Left ventricle myocardium inferior (tissue), 1 donor: ENCODE data around the gene TENM3. TPM values are rescaled to one million over a fixed set of nuclear protein-coding genes. Genes with fewer than 3 reads are reported as not detected.

ENCODE experiments used
- DNase-seq: peaks from one replicate; pipeline ENCODE4 v3.0.0-alpha.2; 2020
- H3K27ac ChIP-seq: fragments of 200-600 bp; replicated peaks from 2 replicates; pipeline ENCODE4 v1.8.0; 2021
- H3K27me3 ChIP-seq: fragments of 200-600 bp; 2 replicates; pipeline ENCODE4 v1.8.0; 2021; ENCODE audit warnings: low read depth
- H3K36me3 ChIP-seq: fragments of 200-600 bp; 2 replicates; pipeline ENCODE4 v1.8.0; 2021
- H3K4me1 ChIP-seq: fragments of 200-600 bp; 2 replicates; pipeline ENCODE4 v1.8.0; 2021
- H3K4me3 ChIP-seq: fragments of 200-600 bp; 2 replicates; pipeline ENCODE4 v1.8.0; 2021; ENCODE audit warnings: mild to moderate bottlenecking, moderate library complexity
- H3K9me3 ChIP-seq: fragments of 200-600 bp; replicated peaks from 2 replicates; pipeline ENCODE4 v1.8.0; 2021
- intact Hi-C: fragments of 100-400 bp; cut with micrococcal nuclease; formaldehyde crosslinking; loops from one replicate; pipeline ENCODE4 v1.11.0; 2022
- total RNA-seq: library from RNA; stranded (reverse); fragmentation: NEBNext Ultra II Directional; extraction: Animal tissue kit (Norgen Biotek cat#: 25700); gene quantifications from one replicate; pipeline ENCODE4 v1.2.1, GENCODE V29; 2021
- TF ChIP-seq, protein P1 (sequence below): fragments of 200-600 bp; IDR thresholded peaks from 2 replicates; pipeline ENCODE4 v1.8.0; 2021; ENCODE audit warnings: antibody characterized with exemption, mild to moderate bottlenecking, borderline replicate concordance
- donor health status: DM: no; HTN: yes; CAD: no; lungs with severe emphysema.

The TENM3 gene
- total RNA-seq, 1 donor from 2014 or later: 1.5 TPM

DNA sequence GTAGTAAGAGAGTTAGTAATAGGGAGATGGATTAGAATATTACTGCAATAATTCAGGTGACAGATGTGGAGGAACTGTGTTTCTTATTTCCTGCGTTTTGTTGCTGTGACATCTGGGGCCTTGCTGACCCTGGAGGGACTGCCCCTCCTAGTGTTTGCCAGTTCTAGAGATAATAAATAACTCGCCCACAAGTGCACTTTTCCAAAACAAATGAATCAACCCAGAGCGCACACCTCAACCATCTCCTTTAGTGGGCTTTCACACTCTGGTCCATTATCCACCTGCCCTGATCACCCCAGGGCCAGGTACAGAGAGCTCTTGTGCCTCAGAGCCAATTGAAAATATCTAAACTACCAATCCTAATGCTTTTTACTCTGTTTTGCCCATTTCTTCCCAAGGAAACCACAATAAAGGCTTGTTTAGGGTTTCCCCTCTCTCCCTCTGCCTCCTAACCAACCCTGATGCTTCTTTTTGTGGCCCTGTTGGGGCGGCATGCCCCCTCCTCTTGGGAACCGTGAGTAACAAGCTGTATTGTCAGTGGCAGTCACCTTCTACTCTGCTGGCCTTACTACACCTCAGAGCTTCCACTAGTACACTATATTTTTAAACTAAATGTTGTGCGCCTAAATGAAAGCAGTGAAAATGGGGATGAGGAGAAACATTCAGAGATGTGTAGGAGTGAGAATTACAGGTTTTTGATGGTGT lies 270.5 kb downstream of the TENM3 start:
- intact Hi-C loops: no loop called here
- Histone ChIP-seq H3K27me3 (no peaks in the 10 kb centered on the region), H3K27ac (no peak overlapping the region)

GRCh38 chr4:182518421-182518820 lies 275.2 kb downstream of the TENM3 start:
- Histone ChIP-seq H3K9me3 (peaks cover 4% of the 10 kb centered on the region), H3K4me1 (no peaks in the 10 kb centered on the region), H3K27ac (no peak overlapping the region), H3K4me3 (no peak overlapping the region), H3K27me3 (no peaks in the 10 kb centered on the region), H3K36me3 (no peaks in the 10 kb centered on the region)
- DNase-seq: no peak
- intact Hi-C loops: no loop called here
- TF ChIP-seq, protein P1, sequence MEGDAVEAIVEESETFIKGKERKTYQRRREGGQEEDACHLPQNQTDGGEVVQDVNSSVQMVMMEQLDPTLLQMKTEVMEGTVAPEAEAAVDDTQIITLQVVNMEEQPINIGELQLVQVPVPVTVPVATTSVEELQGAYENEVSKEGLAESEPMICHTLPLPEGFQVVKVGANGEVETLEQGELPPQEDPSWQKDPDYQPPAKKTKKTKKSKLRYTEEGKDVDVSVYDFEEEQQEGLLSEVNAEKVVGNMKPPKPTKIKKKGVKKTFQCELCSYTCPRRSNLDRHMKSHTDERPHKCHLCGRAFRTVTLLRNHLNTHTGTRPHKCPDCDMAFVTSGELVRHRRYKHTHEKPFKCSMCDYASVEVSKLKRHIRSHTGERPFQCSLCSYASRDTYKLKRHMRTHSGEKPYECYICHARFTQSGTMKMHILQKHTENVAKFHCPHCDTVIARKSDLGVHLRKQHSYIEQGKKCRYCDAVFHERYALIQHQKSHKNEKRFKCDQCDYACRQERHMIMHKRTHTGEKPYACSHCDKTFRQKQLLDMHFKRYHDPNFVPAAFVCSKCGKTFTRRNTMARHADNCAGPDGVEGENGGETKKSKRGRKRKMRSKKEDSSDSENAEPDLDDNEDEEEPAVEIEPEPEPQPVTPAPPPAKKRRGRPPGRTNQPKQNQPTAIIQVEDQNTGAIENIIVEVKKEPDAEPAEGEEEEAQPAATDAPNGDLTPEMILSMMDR: no peak

More for the DNA sequence above, 270.5 kb downstream of the TENM3 start:
- DNase-seq: no peak
- no peaks in the 10 kb centered on the region for H3K4me1 ChIP-seq
- TF ChIP-seq, protein P1: no peak
- no peaks in the 10 kb centered on the region for H3K36me3 ChIP-seq
- H3K9me3 ChIP-seq: peaks cover 4% of the 10 kb centered on the region
- no peak overlapping the region for H3K4me3 ChIP-seq

DNA sequence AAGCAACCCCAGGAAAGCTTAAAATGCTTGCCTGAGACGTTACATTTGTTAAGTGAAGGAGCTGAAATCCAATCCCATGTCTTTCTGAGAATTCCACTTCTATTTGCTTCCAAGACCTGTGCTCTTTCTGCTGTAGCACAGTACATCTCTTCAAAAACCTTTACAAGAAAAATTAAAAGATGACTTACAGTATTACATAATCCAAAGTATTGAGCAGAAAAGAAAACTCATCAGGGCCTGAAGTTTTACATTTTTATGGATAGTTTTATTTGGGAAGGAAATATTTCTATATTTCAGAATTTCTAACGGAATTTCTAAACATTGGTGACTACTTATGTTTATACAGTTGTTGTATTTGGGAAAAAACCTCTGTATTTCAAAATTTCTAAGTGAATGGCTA lies 276.3 kb downstream of the TENM3 start:
- Histone ChIP-seq H3K27me3 (no peaks in the 10 kb centered on the region), H3K4me1 (no peaks in the 10 kb centered on the region), H3K36me3 (no peaks in the 10 kb centered on the region), H3K27ac (no peak overlapping the region), H3K9me3 (peaks cover 4% of the 10 kb centered on the region), H3K4me3 (no peak overlapping the region)
- TF ChIP-seq, protein P1: no peak
- intact Hi-C loops: no loop called here
- no peak for DNase-seq

- TF ChIP-seq, protein P1: no peak
- intact Hi-C loops: no loop called here
- Histone ChIP-seq H3K27ac (no peak overlapping the region), H3K9me3 (peaks cover 4% of the 10 kb centered on the region), H3K27me3 (no peaks in the 10 kb centered on the region), H3K4me1 (no peaks in the 10 kb centered on the region), H3K36me3 (no peaks in the 10 kb centered on the region), H3K4me3 (no peak overlapping the region)
- no peak for DNase-seq
These were observed 277.8 kb downstream of the TENM3 start for GRCh38 chr4:182521011-182521410.

GRCh38 chr4:182528819-182529218 lies 285.6 kb downstream of the TENM3 start:
- Histone ChIP-seq H3K4me3 (no peak overlapping the region), H3K4me1 (no peaks in the 10 kb centered on the region), H3K36me3 (no peaks in the 10 kb centered on the region), H3K27ac (no peak overlapping the region), H3K9me3 (no peaks in the 10 kb centered on the region), H3K27me3 (no peaks in the 10 kb centered on the region)
- TF ChIP-seq, protein P1: no peak
- intact Hi-C loops: no loop called here
- DNase-seq: no peak
